GM12878 (cell line): ENCODE results near the gene ARHGAP27.

Source experiments
- CTCF ChIP-seq, 3 experiments: IDR thresholded peaks in 2 of 3; conservative IDR thresholded peaks in 1 of 3; 2 replicates each; pipeline ENCODE4 v1.5.1; 2011; ENCODE audit warnings: low read depth in 3 of 3, low read length in 3 of 3, mild to moderate bottlenecking in 3 of 3, control low read depth in 2 of 3, moderate library complexity in 2 of 3, inconsistent platforms in 1 of 3, mixed read lengths in 1 of 3; ENCODE audit not compliant: control insufficient read depth in 2 of 3, insufficient read depth in 1 of 3; ENCODE audit errors: extremely low read depth in 1 of 3
- EP300 ChIP-seq, 2 experiments: fragments of 150-350 bp in 1 of 2; IDR thresholded peaks; 2 replicates each; pipeline ENCODE4 v1.6.1; 2011 to 2012; ENCODE audit warnings: low read depth in 2 of 2, low read length in 2 of 2, borderline replicate concordance in 1 of 2, improper control_type of control experiment in 1 of 2, inconsistent platforms in 1 of 2; ENCODE audit not compliant: control insufficient read depth in 1 of 2
- EZH2 ChIP-seq: IDR thresholded peaks from 2 replicates; pipeline ENCODE4 v1.6.1; 2012; ENCODE audit warnings: low read depth, mild to moderate bottlenecking, control low read depth, inconsistent platforms, low read length, borderline replicate concordance; ENCODE audit not compliant: control insufficient read depth
- MAX ChIP-seq: IDR thresholded peaks from 2 replicates; pipeline ENCODE4 v1.6.1; 2012; ENCODE audit warnings: low read depth, low read length, improper control_type of control experiment
- NFXL1 ChIP-seq: fragments of 450-650 bp; IDR thresholded peaks from 2 replicates; pipeline ENCODE4 v1.6.1; 2017; ENCODE audit warnings: antibody characterized with exemption, mild to moderate bottlenecking, borderline replicate concordance
- POLR2A ChIP-seq: IDR thresholded peaks from 2 replicates; pipeline ENCODE4 v1.6.1; 2011; ENCODE audit warnings: low read depth, mild to moderate bottlenecking, low read length
- RAD21 ChIP-seq: IDR thresholded peaks from 2 replicates; pipeline ENCODE4 v1.6.1; 2011; ENCODE audit warnings: mild to moderate bottlenecking, low read depth, low read length, moderate library complexity; ENCODE audit not compliant: insufficient read depth
- RB1 ChIP-seq: fragments of 450-650 bp; formaldehyde crosslinking; IDR thresholded peaks from 2 replicates; pipeline ENCODE4 v1.6.1; 2017; ENCODE audit warnings: mild to moderate bottlenecking, borderline replicate concordance
- RBBP5 ChIP-seq: fragments of 200-600 bp; sonication (generic); conservative IDR thresholded peaks from 2 replicates; pipeline ENCODE4 v1.6.1; 2016
- REST ChIP-seq: IDR thresholded peaks from 2 replicates; pipeline ENCODE4 v1.6.1; 2012; ENCODE audit warnings: mild to moderate bottlenecking, low read depth, low read length
- SP1 ChIP-seq: IDR thresholded peaks from one replicate; pipeline ENCODE4 v1.6.1; 2011; ENCODE audit warnings: low read depth, low read length
- TARDBP ChIP-seq: IDR thresholded peaks from 2 replicates; pipeline ENCODE4 v1.6.1; 2016; ENCODE audit warnings: borderline replicate concordance
- YY1 ChIP-seq: IDR thresholded peaks from 2 replicates; pipeline ENCODE4 v1.6.1; 2011; ENCODE audit warnings: low read depth, mild to moderate bottlenecking, low read length
- ZBTB4 ChIP-seq: fragments of 450-650 bp; formaldehyde crosslinking; IDR thresholded peaks from 2 replicates; pipeline ENCODE4 v1.4.0; 2022; ENCODE audit warnings: mild to moderate bottlenecking, moderate library complexity

GRCh38 chr17:45391918-45392317 lies 40.8 kb downstream of the ARHGAP27 start:
- TF ChIP-seq EP300 (IDR thresholded peaks at IDR 0.05; ENCODE audit: borderline replicate concordance in 1 of 2, control insufficient read depth in 1 of 2, low read depth in 2 of 2, low read length in 2 of 2) (no peak), EZH2 (no peak), REST (no peak), RAD21 (no peak), ZBTB4 (no peak), NFXL1 (no peak), YY1 (no peak), RBBP5 (no peak), POLR2A (no peak), MAX (no peak), SP1 (no peak), TARDBP (no peak), CTCF (IDR thresholded peaks at IDR 0.05 in 2 of 3, conservative IDR thresholded peaks at IDR 0.05 in 1 of 3; ENCODE audit: control insufficient read depth in 2 of 3, extremely low read depth in 1 of 3, insufficient read depth in 1 of 3, low read depth in 3 of 3, low read length in 3 of 3) (no peak), RB1 (no peak)
